Fibroblast of lung (primary cell): ENCODE data around the gene CATSPER1. TPM values are rescaled to one million over a fixed set of nuclear protein-coding genes. Genes with fewer than 3 reads are reported as not detected.

Source experiments
- DNase-seq, 2 donors: peaks; one replicate each; pipeline versions ENCODE4 v3.0.0 to v3.0.0-alpha.2; 2010; ENCODE audit warnings: low read depth in 2 of 2
- H2AFZ ChIP-seq: 2 replicates; pipeline ENCODE4 v1.5.1; 2012; ENCODE audit warnings: low read length, control low read depth, inconsistent platforms
- H3K27ac ChIP-seq: 2 replicates; pipeline ENCODE4 v1.5.1; 2011; ENCODE audit warnings: low read length, control low read depth; ENCODE audit not compliant: insufficient read depth
- H3K27me3 ChIP-seq: 2 replicates; pipeline ENCODE4 v1.5.1; 2011; ENCODE audit warnings: mild to moderate bottlenecking, low read length; ENCODE audit not compliant: control insufficient read depth, insufficient read depth
- H3K36me3 ChIP-seq: 2 replicates; pipeline ENCODE4 v1.5.1; 2011; ENCODE audit warnings: low read length; ENCODE audit not compliant: control insufficient read depth, insufficient read depth
- H3K4me1 ChIP-seq: 2 replicates; pipeline ENCODE4 v1.5.1; 2011; ENCODE audit warnings: low read length; ENCODE audit not compliant: control insufficient read depth, insufficient read depth; ENCODE audit errors: extremely low read depth
- H3K4me2 ChIP-seq: 2 replicates; pipeline ENCODE4 v1.5.1; 2011; ENCODE audit warnings: low read length, control low read depth; ENCODE audit not compliant: insufficient read depth; ENCODE audit errors: extremely low read depth
- H3K4me3 ChIP-seq, 4 experiments: fragments of 200-600 bp in 1 of 4; sonication (generic) in 1 of 4; replicated peaks in 1 of 4; 2 replicates each; pipeline ENCODE4 v1.5.1; 2011 to 2016; ENCODE audit warnings: low read length in 4 of 4, low read depth in 3 of 4, mild to moderate bottlenecking in 3 of 4, control low read depth in 2 of 4, inconsistent platforms in 1 of 4, mixed read lengths in 1 of 4; ENCODE audit not compliant: insufficient read depth in 1 of 4; ENCODE audit errors: control extremely low read depth in 1 of 4
- H3K79me2 ChIP-seq: 2 replicates; pipeline ENCODE4 v1.5.1; 2012; ENCODE audit warnings: mild to moderate bottlenecking, low read length, inconsistent platforms; ENCODE audit not compliant: control insufficient read depth, insufficient read depth
- H3K9ac ChIP-seq: 2 replicates; pipeline ENCODE4 v1.5.1; 2011; ENCODE audit warnings: mild to moderate bottlenecking, low read length, control low read depth; ENCODE audit not compliant: insufficient read depth
- H3K9me3 ChIP-seq: 2 replicates; pipeline ENCODE4 v1.5.1; 2012; ENCODE audit warnings: low read depth, low read length; ENCODE audit not compliant: control insufficient read depth, insufficient read depth
- H4K20me1 ChIP-seq: 2 replicates; pipeline ENCODE4 v1.5.1; 2011; ENCODE audit warnings: low read length; ENCODE audit not compliant: control insufficient read depth, insufficient read depth; ENCODE audit errors: extremely low read depth
- CTCF ChIP-seq, 2 donors: IDR thresholded peaks in 1 of 2; conservative IDR thresholded peaks in 1 of 2; 1 replicate in 1 of 2; 2 replicates in 1 of 2; pipeline ENCODE4 v1.5.1; 2011 to 2012; ENCODE audit warnings: low read length in 2 of 2, control low read depth in 1 of 2, inconsistent platforms in 1 of 2, low read depth in 1 of 2, mild to moderate bottlenecking in 1 of 2
- EZH2 ChIP-seq: IDR thresholded peaks from 2 replicates; pipeline ENCODE4 v1.5.1; 2012; ENCODE audit warnings: low read length, control low read depth, mild to moderate bottlenecking; ENCODE audit errors: missing control alignments
- polyA plus RNA-seq, 2 donors: library from polyadenylated mRNA; depleted of rRNA in 1 of 2; stranded (reverse) in 1 of 2; unstranded in 1 of 2; fragments of >200 nt; gene quantifications; 2 replicates each; pipeline ENCODE4 v1.2.1, GENCODE V29; 2011 to 2012; ENCODE audit warnings: missing spikeins in 1 of 2
- total RNA-seq: library from RNA; depleted of rRNA; stranded (reverse); fragments of >200 nt; gene quantifications from 2 replicates; pipeline ENCODE4 v1.2.1, GENCODE V29; 2014

CATSPER1 gene
- total and polyA plus RNA-seq, 2 donors (not counting 1 experiment from before 2014, with no cell fraction given), result not detected

- Histone ChIP-seq H3K4me2 (no peak overlapping the region), H2AFZ (no peak overlapping the region), H3K79me2 (no peaks in the 10 kb centered on the region), H3K4me1 (no peaks in the 10 kb centered on the region), H4K20me1 (no peaks in the 10 kb centered on the region), H3K27me3 (no peaks in the 10 kb centered on the region), H3K9me3 (no peaks in the 10 kb centered on the region), H3K27ac (no peak overlapping the region), H3K9ac (no peak overlapping the region), H3K36me3 (peaks cover 14% of the 10 kb centered on the region), H3K4me3 (no peak overlapping the region)
- TF ChIP-seq EZH2 (no peak), CTCF (conservative IDR thresholded peaks at IDR 0.05 in 1 of 2, IDR thresholded peaks at IDR 0.05 in 1 of 2; ENCODE audit: low read depth in 1 of 2, low read length in 2 of 2) (no peak)
- DNase-seq, result no peak
Observed at GRCh38 chr11:65981101-65981740, 45.1 kb downstream of the CATSPER1 start.

- no peaks in the 10 kb centered on the region for H3K27me3 ChIP-seq
- no peak overlapping the region for H3K4me3 ChIP-seq
- no peak overlapping the region for H3K27ac ChIP-seq
- TF ChIP-seq CTCF (conservative IDR thresholded peaks at IDR 0.05 in 1 of 2, IDR thresholded peaks at IDR 0.05 in 1 of 2; ENCODE audit: low read depth in 1 of 2, low read length in 2 of 2), result no peak
- no peak for TF ChIP-seq EZH2
- no peaks in the 10 kb centered on the region for H4K20me1 ChIP-seq
- H3K9ac ChIP-seq, result no peak overlapping the region
- H3K79me2 ChIP-seq, result no peaks in the 10 kb centered on the region
- DNase-seq, result no peak
- H3K4me1 ChIP-seq, result no peaks in the 10 kb centered on the region
- H3K4me2 ChIP-seq, result no peak overlapping the region
- H3K36me3 ChIP-seq, result peaks cover 14% of the 10 kb centered on the region
- no peak overlapping the region for H2AFZ ChIP-seq
- H3K9me3 ChIP-seq, result no peaks in the 10 kb centered on the region
Observed at GRCh38 chr11:65979261-65979759, 47.0 kb downstream of the CATSPER1 start.

- no peak overlapping the region for H2AFZ ChIP-seq
- H3K4me1 ChIP-seq, result no peaks in the 10 kb centered on the region
- H3K27me3 ChIP-seq, result no peaks in the 10 kb centered on the region
- H3K4me2 ChIP-seq, result no peak overlapping the region
- no peak overlapping the region for H3K4me3 ChIP-seq
- H3K9ac ChIP-seq, result no peak overlapping the region
- no peak for DNase-seq
- H3K79me2 ChIP-seq, result no peaks in the 10 kb centered on the region
- no peak overlapping the region for H3K27ac ChIP-seq
- H3K9me3 ChIP-seq, result no peaks in the 10 kb centered on the region
- H3K36me3 ChIP-seq, result peaks cover 14% of the 10 kb centered on the region
- H4K20me1 ChIP-seq, result no peaks in the 10 kb centered on the region
- no peak for TF ChIP-seq EZH2
- no peak for TF ChIP-seq CTCF (conservative IDR thresholded peaks at IDR 0.05 in 1 of 2, IDR thresholded peaks at IDR 0.05 in 1 of 2; ENCODE audit: low read depth in 1 of 2, low read length in 2 of 2)
Observed at GRCh38 chr11:65978391-65979238, 47.7 kb downstream of the CATSPER1 start.
